T-cell (primary cell): ENCODE results near the gene NRAP. TPM values are rescaled to one million over a fixed set of nuclear protein-coding genes. Genes with fewer than 3 reads are reported as not detected.

Experiments
- ATAC-seq, 4 experiments: fragments of 200-7000 bp in 3 of 4; fragments of 150-1000 bp in 1 of 4; cut with Tn5 transposase; replicated peaks in 1 of 4; 1 replicate in 3 of 4; 2 replicates in 1 of 4; pipeline ENCODE4 v1.10.0; 2021; ENCODE audit warnings: moderate library complexity in 3 of 4, mild to moderate bottlenecking in 2 of 4, moderate number of reproducible peaks in 1 of 4
- CTCF ChIA-PET, 2 donors: fragments of 300-600 bp; sonication (Branson Sonifier 250); formaldehyde crosslinking; loops; one replicate each; lab custom pipeline; 2022; ENCODE audit warnings: antibody characterized with exemption in 2 of 2; lab: Charles Lee
- POLR2A ChIA-PET, 2 donors: fragments of 300-600 bp; sonication (Branson Sonifier 250); formaldehyde crosslinking; loops; one replicate each; lab custom pipeline; 2022; ENCODE audit warnings: antibody characterized with exemption in 2 of 2; lab: Charles Lee
- DNase-seq, 35 experiments: peaks; one replicate each; pipeline versions ENCODE4 v3.0.0 to v3.0.0-alpha.2; 2013 to 2023
- H3K27ac ChIP-seq: one replicate; pipeline ENCODE4 v1.5.1; 2013; ENCODE audit warnings: low read length
- H3K27me3 ChIP-seq, 2 experiments: replicated peaks in 1 of 2; 1 replicate in 1 of 2; 2 replicates in 1 of 2; pipeline versions ENCODE4 v1.6.1 to v1.7.0; 2013; ENCODE audit warnings: low read length in 1 of 2, mixed read lengths in 1 of 2; ENCODE audit not compliant: control insufficient read depth in 2 of 2, insufficient read depth in 2 of 2; ENCODE audit errors: extremely low read depth in 1 of 2
- H3K36me3 ChIP-seq, 2 donors: 1 replicate in 1 of 2; 2 replicates in 1 of 2; pipeline versions ENCODE4 v1.6.1 to v1.7.0; 2013; ENCODE audit warnings: low read length in 1 of 2; ENCODE audit not compliant: control insufficient read depth in 2 of 2, insufficient read depth in 1 of 2; ENCODE audit errors: extremely low read depth in 1 of 2
- H3K4me1 ChIP-seq, 2 experiments: 1 replicate in 1 of 2; 2 replicates in 1 of 2; pipeline versions ENCODE4 v1.6.1 to v1.7.0; 2013; ENCODE audit warnings: low read length in 2 of 2, mixed read lengths in 1 of 2; ENCODE audit not compliant: insufficient read depth in 2 of 2, control insufficient read depth in 1 of 2; ENCODE audit errors: extremely low read depth in 1 of 2
- H3K4me3 ChIP-seq, 2 donors: 1 replicate in 1 of 2; 2 replicates in 1 of 2; pipeline versions ENCODE4 v1.5.1 to v1.7.0; 2013; ENCODE audit warnings: mild to moderate bottlenecking in 2 of 2, low read length in 1 of 2, moderate library complexity in 1 of 2; ENCODE audit not compliant: control insufficient read depth in 1 of 2; ENCODE audit errors: extremely low read depth in 1 of 2
- H3K9me3 ChIP-seq: 2 replicates; pipeline ENCODE4 v1.7.0; 2013
- H3K27ac Mint-ChIP-seq, 2 donors: one replicate each; pipeline ENCODE4 v1.8.0; 2020 to 2021; ENCODE audit warnings: mild to moderate bottlenecking in 2 of 2, mixed read lengths in 2 of 2
- H3K27me3 Mint-ChIP-seq, 2 donors: one replicate each; pipeline ENCODE4 v1.8.0; 2021 to 2022; ENCODE audit warnings: mixed read lengths in 2 of 2
- H3K36me3 Mint-ChIP-seq: one replicate; pipeline ENCODE4 v1.8.0; 2021; ENCODE audit warnings: mixed read lengths
- H3K4me1 Mint-ChIP-seq, 3 donors: one replicate each; pipeline ENCODE4 v1.8.0; 2020 to 2022; ENCODE audit warnings: mixed read lengths in 3 of 3, mild to moderate bottlenecking in 1 of 3
- H3K4me3 Mint-ChIP-seq, 3 donors: one replicate each; pipeline ENCODE4 v1.8.0; 2020 to 2022; ENCODE audit warnings: mild to moderate bottlenecking in 3 of 3, mixed read lengths in 3 of 3, moderate library complexity in 3 of 3
- H3K9me3 Mint-ChIP-seq, 3 donors: one replicate each; pipeline ENCODE4 v1.8.0; 2020 to 2022; ENCODE audit warnings: mixed read lengths in 3 of 3
- WGBS: methylation state at CpG from one replicate; pipeline ENCODE4 v1.1.5; 2013; ENCODE audit warnings: missing lambda C conversion rate; ENCODE audit not compliant: insufficient coverage; 5-methylcytosine and 5-hydroxymethylcytosine counted together
- total RNA-seq, 35 experiments: library from RNA in 6 of 35; stranded (reverse) in 6 of 35; fragments of 120-200 nt in 1 of 35; gene quantifications; one replicate each; pipeline versions ENCODE4 v1.2.1 to v1.2.4 and lab custom pipeline; 2013 to 2026

The NRAP gene
- total RNA-seq, 5 donors from 2014 or later (not counting 1 experiment from before 2014, with no cell fraction given): not detected

GRCh38 chr10:113641702-113642101 lies 22.1 kb downstream of the NRAP start:
- Mint-ChIP-seq H3K4me1 (no peaks in the 10 kb centered on the region), H3K9me3 (no peaks in the 10 kb centered on the region), H3K27me3 (peaks cover 21 to 25% of the 10 kb centered on the region in 2 donors), H3K4me3 (no peak overlapping the region), H3K27ac (no peak overlapping the region), H3K36me3 (no peaks in the 10 kb centered on the region)
- Histone ChIP-seq H3K9me3 (no peaks in the 10 kb centered on the region), H3K4me3 (no peak overlapping the region), H3K27me3 (peaks cover 0 to 4% of the 10 kb centered on the region in 2 experiments), H3K27ac (no peak overlapping the region), H3K36me3 (no peaks in the 10 kb centered on the region), H3K4me1 (no peaks in the 10 kb centered on the region)
- WGBS: 86% methylated on average over 2 of the region's 4 CpGs
- ChIA-PET CTCF (no interaction called here), POLR2A (no interaction called here)
- no peak for ATAC-seq
- DNase-seq: no peak

- no peak overlapping the region for H3K4me3 ChIP-seq
- no peaks in the 10 kb centered on the region for H3K36me3 ChIP-seq
- ChIA-PET CTCF (no interaction called here), POLR2A (no interaction called here)
- H3K9me3 ChIP-seq: no peaks in the 10 kb centered on the region
- H3K27me3 ChIP-seq: peaks cover 0 to 14% of the 10 kb centered on the region in 2 experiments
- H3K9me3 Mint-ChIP-seq: no peaks in the 10 kb centered on the region
- H3K4me3 Mint-ChIP-seq: no peak overlapping the region
- no peak overlapping the region for H3K27ac Mint-ChIP-seq
- H3K4me1 ChIP-seq: no peaks in the 10 kb centered on the region
- H3K4me1 Mint-ChIP-seq: no peaks in the 10 kb centered on the region
- H3K36me3 Mint-ChIP-seq: no peaks in the 10 kb centered on the region
- DNase-seq (no peak), ATAC-seq (no peak)
- peaks cover 32 to 33% of the 10 kb centered on the region in 2 donors for H3K27me3 Mint-ChIP-seq
- H3K27ac ChIP-seq: no peak overlapping the region
- WGBS: no CpG with 5 or more reads among the region's 3 CpGs
These were observed 23.9 kb downstream of the NRAP start for GRCh38 chr10:113639966-113640365.

GRCh38 chr10:113631684-113632367 lies 32.0 kb downstream of the NRAP start:
- ChIA-PET POLR2A (no interaction called here), CTCF (interaction anchor here in 1 of 2 donors (0.7 kb wide), 1 partner anchor 30 kb away, joined by 3 read pairs; no protein-coding TSS in a partner anchor)
- Mint-ChIP-seq H3K4me1 (no peaks in the 10 kb centered on the region), H3K4me3 (no peak overlapping the region), H3K27ac (no peak overlapping the region), H3K27me3 (peaks cover 16 to 17% of the 10 kb centered on the region in 2 donors), H3K9me3 (peaks cover 0 to 5% (median 0%) of the 10 kb centered on the region in 3 donors), H3K36me3 (no peaks in the 10 kb centered on the region)
- ATAC-seq (no peak), DNase-seq (no peak)
- Histone ChIP-seq H3K27me3 (peaks cover 0 to 17% of the 10 kb centered on the region in 2 experiments), H3K4me3 (no peak overlapping the region), H3K4me1 (no peaks in the 10 kb centered on the region), H3K27ac (no peak overlapping the region), H3K36me3 (no peaks in the 10 kb centered on the region), H3K9me3 (no peaks in the 10 kb centered on the region)
- 100% methylated on average over 1 of the region's 6 CpGs for whole genome bisulfite sequencing

DNA sequence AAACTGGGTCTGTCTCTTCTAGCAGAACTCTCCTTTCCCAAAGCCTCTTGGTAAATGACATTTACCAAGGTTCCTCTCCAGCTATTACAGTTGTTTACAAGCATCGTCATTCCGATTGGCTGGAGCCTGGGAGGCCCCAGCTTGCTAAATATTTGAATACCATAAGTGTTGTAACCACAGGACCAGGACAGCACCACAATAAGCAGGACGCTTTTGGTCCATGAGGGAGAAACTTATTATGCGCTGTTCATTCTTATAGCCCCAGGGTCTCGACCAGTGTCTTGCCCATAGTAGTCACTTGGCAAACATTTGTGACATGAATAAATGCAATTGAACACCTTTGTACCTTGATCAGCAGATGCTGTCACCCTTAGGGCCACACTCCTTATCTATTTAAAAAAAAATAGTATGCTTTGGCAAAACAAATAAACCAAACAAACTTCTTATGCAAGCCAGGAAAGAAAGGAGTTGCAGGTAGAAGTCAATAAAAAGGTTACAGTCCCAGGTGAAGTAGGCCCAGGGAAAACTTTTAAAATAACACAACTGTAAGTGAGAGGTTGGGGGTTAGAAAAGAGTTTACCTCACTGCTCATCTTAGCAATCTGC lies 32.8 kb downstream of the NRAP start:
- Mint-ChIP-seq H3K27ac (no peak overlapping the region), H3K9me3 (peaks cover 0 to 5% (median 0%) of the 10 kb centered on the region in 3 donors), H3K4me1 (no peaks in the 10 kb centered on the region), H3K4me3 (no peak overlapping the region), H3K36me3 (no peaks in the 10 kb centered on the region), H3K27me3 (peaks cover 12 to 14% of the 10 kb centered on the region in 2 donors)
- Histone ChIP-seq H3K27ac (no peak overlapping the region), H3K36me3 (no peaks in the 10 kb centered on the region), H3K4me3 (no peak overlapping the region), H3K27me3 (peaks cover 0 to 15% of the 10 kb centered on the region in 2 experiments), H3K9me3 (no peaks in the 10 kb centered on the region), H3K4me1 (no peaks in the 10 kb centered on the region)
- 100% methylated on average over 3 of the region's 5 CpGs for WGBS
- DNase-seq: no peak
- CTCF ChIA-PET: interaction anchor here in 1 of 2 donors (0.7 kb wide), 1 partner anchor 29 kb away, joined by 3 read pairs; no protein-coding TSS in a partner anchor
- POLR2A ChIA-PET: no interaction called here
- ATAC-seq: no peak

DNA sequence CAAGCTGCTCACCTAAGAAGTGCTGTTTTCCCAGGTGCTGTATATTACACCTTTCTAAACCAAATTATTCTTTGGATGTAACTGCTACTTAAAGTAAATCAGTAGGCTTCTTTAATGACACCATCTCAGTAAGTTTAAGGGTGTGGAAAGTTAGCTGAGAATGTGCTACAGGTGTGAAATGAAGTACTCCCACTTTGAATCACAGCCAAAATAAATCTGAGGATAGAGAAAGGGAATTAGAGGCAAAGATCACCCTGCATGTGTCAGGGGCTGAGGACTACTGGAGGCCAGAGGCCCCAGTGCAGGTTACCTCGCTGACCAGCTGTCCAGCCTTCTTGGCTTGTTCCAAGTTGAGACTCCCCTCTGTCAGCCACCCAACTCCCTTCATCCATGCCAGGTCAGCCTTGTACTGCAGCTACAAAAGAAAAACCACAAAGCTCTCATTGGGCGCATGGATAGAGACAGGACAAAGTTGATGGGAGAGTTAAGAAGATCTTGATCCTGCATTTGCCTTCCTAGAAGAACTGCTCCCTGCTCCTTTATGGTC lies 35.2 kb downstream of the NRAP start:
- H3K27me3 ChIP-seq: peaks cover 0 to 10% of the 10 kb centered on the region in 2 experiments
- Mint-ChIP-seq H3K27ac (no peak overlapping the region), H3K36me3 (no peaks in the 10 kb centered on the region), H3K4me1 (no peaks in the 10 kb centered on the region), H3K27me3 (peaks cover 11 to 20% of the 10 kb centered on the region in 2 donors), H3K4me3 (no peak overlapping the region), H3K9me3 (no peaks in the 10 kb centered on the region)
- WGBS: no CpG with 5 or more reads among the region's 2 CpGs
- DNase-seq (no peak), ATAC-seq (no peak)
- no peaks in the 10 kb centered on the region for H3K4me1 ChIP-seq
- H3K4me3 ChIP-seq: no peak overlapping the region
- H3K36me3 ChIP-seq: no peaks in the 10 kb centered on the region
- CTCF ChIA-PET: no interaction called here
- no peaks in the 10 kb centered on the region for H3K9me3 ChIP-seq
- POLR2A ChIA-PET: no interaction called here
- H3K27ac ChIP-seq: no peak overlapping the region

DNA sequence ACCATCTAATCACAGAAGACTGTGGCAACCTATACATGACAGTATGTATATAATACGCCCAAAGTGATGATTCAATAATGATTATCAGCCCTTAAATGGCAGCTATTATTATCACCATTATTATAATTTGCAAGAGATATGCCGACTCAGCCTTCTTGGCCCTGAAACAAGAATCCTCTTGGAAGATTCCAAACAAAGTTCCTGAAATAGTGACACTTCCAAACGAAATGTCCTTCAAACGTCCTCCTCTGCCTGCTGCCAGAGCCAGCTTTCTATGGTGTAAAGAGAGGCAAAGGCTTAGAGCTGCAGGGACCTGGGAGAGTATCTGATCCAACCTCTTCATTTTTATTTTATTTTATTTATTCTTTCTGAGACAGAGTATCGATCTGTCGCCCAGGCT lies 36.0 kb downstream of the NRAP start:
- Histone ChIP-seq H3K4me3 (no peak overlapping the region), H3K27ac (no peak overlapping the region), H3K4me1 (no peaks in the 10 kb centered on the region), H3K36me3 (no peaks in the 10 kb centered on the region), H3K27me3 (peaks cover 0 to 10% of the 10 kb centered on the region in 2 experiments), H3K9me3 (no peaks in the 10 kb centered on the region)
- no peaks in the 10 kb centered on the region for H3K9me3 Mint-ChIP-seq
- H3K27me3 Mint-ChIP-seq: peaks cover 11 to 24% of the 10 kb centered on the region in 2 donors
- no peaks in the 10 kb centered on the region for H3K4me1 Mint-ChIP-seq
- ATAC-seq (no peak), DNase-seq (no peak)
- no peak overlapping the region for H3K4me3 Mint-ChIP-seq
- no CpG with 5 or more reads among the region's 6 CpGs for WGBS
- CTCF ChIA-PET: no interaction called here
- no peak overlapping the region for H3K27ac Mint-ChIP-seq
- POLR2A ChIA-PET: no interaction called here
- H3K36me3 Mint-ChIP-seq: no peaks in the 10 kb centered on the region
